B cell (primary cell): ENCODE measurements around the gene ABCF3.

ENCODE experiments used
- EZH2 ChIP-seq: IDR thresholded peaks from 2 replicates; pipeline ENCODE4 v1.6.1; 2012; ENCODE audit warnings: borderline replicate concordance, low read depth, mild to moderate bottlenecking, moderate library complexity, low read length; ENCODE audit not compliant: insufficient read depth, poor library complexity, severe bottlenecking
- TF ChIP-seq, protein P1 (sequence below): fragments of 200-600 bp; IDR thresholded peaks from one replicate; pipeline ENCODE4 v1.8.0; 2022; ENCODE audit warnings: antibody characterized with exemption, mild to moderate bottlenecking

DNA sequence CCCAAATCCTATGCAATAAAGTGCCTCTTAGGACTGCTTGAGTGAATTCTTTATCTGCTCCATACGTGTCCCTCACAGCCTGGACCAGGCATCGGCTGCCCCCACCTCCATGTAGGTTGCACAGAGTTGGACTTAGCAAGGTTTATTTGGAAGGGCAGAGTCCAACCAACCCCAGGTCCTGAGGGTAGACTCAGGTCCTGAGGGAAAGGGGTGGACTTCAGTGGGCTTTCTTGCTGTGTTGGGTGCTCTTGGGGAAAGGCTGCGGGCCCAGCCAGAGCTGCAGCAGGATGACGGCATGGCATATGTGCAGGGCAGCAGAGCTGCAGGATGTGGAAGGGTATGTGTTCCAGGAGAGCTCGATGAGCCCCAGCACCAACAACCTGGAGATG lies 56.3 kb downstream of the ABCF3 start:
- TF ChIP-seq, protein P1, sequence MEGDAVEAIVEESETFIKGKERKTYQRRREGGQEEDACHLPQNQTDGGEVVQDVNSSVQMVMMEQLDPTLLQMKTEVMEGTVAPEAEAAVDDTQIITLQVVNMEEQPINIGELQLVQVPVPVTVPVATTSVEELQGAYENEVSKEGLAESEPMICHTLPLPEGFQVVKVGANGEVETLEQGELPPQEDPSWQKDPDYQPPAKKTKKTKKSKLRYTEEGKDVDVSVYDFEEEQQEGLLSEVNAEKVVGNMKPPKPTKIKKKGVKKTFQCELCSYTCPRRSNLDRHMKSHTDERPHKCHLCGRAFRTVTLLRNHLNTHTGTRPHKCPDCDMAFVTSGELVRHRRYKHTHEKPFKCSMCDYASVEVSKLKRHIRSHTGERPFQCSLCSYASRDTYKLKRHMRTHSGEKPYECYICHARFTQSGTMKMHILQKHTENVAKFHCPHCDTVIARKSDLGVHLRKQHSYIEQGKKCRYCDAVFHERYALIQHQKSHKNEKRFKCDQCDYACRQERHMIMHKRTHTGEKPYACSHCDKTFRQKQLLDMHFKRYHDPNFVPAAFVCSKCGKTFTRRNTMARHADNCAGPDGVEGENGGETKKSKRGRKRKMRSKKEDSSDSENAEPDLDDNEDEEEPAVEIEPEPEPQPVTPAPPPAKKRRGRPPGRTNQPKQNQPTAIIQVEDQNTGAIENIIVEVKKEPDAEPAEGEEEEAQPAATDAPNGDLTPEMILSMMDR: no peak
- no peak for TF ChIP-seq EZH2
